Fibroblast of lung (primary cell): ENCODE results near the gene GALNT18. TPM values are rescaled to one million over a fixed set of nuclear protein-coding genes. Genes with fewer than 3 reads are reported as not detected.
A peak's percentile ranks its signal among the peaks of the same experiment; 100 is the strongest.

Experiments
- DNase-seq, 2 donors: peaks; one replicate each; pipeline versions ENCODE4 v3.0.0 to v3.0.0-alpha.2; 2010; ENCODE audit warnings: low read depth in 2 of 2
- H2AFZ ChIP-seq: 2 replicates; pipeline ENCODE4 v1.5.1; 2012; ENCODE audit warnings: low read length, control low read depth, inconsistent platforms
- H3K27ac ChIP-seq: 2 replicates; pipeline ENCODE4 v1.5.1; 2011; ENCODE audit warnings: low read length, control low read depth; ENCODE audit not compliant: insufficient read depth
- H3K27me3 ChIP-seq: 2 replicates; pipeline ENCODE4 v1.5.1; 2011; ENCODE audit warnings: mild to moderate bottlenecking, low read length; ENCODE audit not compliant: control insufficient read depth, insufficient read depth
- H3K36me3 ChIP-seq: 2 replicates; pipeline ENCODE4 v1.5.1; 2011; ENCODE audit warnings: low read length; ENCODE audit not compliant: control insufficient read depth, insufficient read depth
- H3K4me1 ChIP-seq: 2 replicates; pipeline ENCODE4 v1.5.1; 2011; ENCODE audit warnings: low read length; ENCODE audit not compliant: control insufficient read depth, insufficient read depth; ENCODE audit errors: extremely low read depth
- H3K4me2 ChIP-seq: 2 replicates; pipeline ENCODE4 v1.5.1; 2011; ENCODE audit warnings: low read length, control low read depth; ENCODE audit not compliant: insufficient read depth; ENCODE audit errors: extremely low read depth
- H3K4me3 ChIP-seq, 4 experiments: fragments of 200-600 bp in 1 of 4; sonication (generic) in 1 of 4; replicated peaks in 1 of 4; 2 replicates each; pipeline ENCODE4 v1.5.1; 2011 to 2016; ENCODE audit warnings: low read length in 4 of 4, low read depth in 3 of 4, mild to moderate bottlenecking in 3 of 4, control low read depth in 2 of 4, inconsistent platforms in 1 of 4, mixed read lengths in 1 of 4; ENCODE audit not compliant: insufficient read depth in 1 of 4; ENCODE audit errors: control extremely low read depth in 1 of 4
- H3K79me2 ChIP-seq: 2 replicates; pipeline ENCODE4 v1.5.1; 2012; ENCODE audit warnings: mild to moderate bottlenecking, low read length, inconsistent platforms; ENCODE audit not compliant: control insufficient read depth, insufficient read depth
- H3K9ac ChIP-seq: 2 replicates; pipeline ENCODE4 v1.5.1; 2011; ENCODE audit warnings: mild to moderate bottlenecking, low read length, control low read depth; ENCODE audit not compliant: insufficient read depth
- H3K9me3 ChIP-seq: 2 replicates; pipeline ENCODE4 v1.5.1; 2012; ENCODE audit warnings: low read depth, low read length; ENCODE audit not compliant: control insufficient read depth, insufficient read depth
- H4K20me1 ChIP-seq: 2 replicates; pipeline ENCODE4 v1.5.1; 2011; ENCODE audit warnings: low read length; ENCODE audit not compliant: control insufficient read depth, insufficient read depth; ENCODE audit errors: extremely low read depth
- CTCF ChIP-seq, 2 donors: IDR thresholded peaks in 1 of 2; conservative IDR thresholded peaks in 1 of 2; 1 replicate in 1 of 2; 2 replicates in 1 of 2; pipeline ENCODE4 v1.5.1; 2011 to 2012; ENCODE audit warnings: low read length in 2 of 2, control low read depth in 1 of 2, inconsistent platforms in 1 of 2, low read depth in 1 of 2, mild to moderate bottlenecking in 1 of 2
- EZH2 ChIP-seq: IDR thresholded peaks from 2 replicates; pipeline ENCODE4 v1.5.1; 2012; ENCODE audit warnings: low read length, control low read depth, mild to moderate bottlenecking; ENCODE audit errors: missing control alignments
- polyA plus RNA-seq, 2 donors: library from polyadenylated mRNA; depleted of rRNA in 1 of 2; stranded (reverse) in 1 of 2; unstranded in 1 of 2; fragments of >200 nt; gene quantifications; 2 replicates each; pipeline ENCODE4 v1.2.1, GENCODE V29; 2011 to 2012; ENCODE audit warnings: missing spikeins in 1 of 2
- total RNA-seq: library from RNA; depleted of rRNA; stranded (reverse); fragments of >200 nt; gene quantifications from 2 replicates; pipeline ENCODE4 v1.2.1, GENCODE V29; 2014

The GALNT18 gene
- total and polyA plus RNA-seq, 2 donors (not counting 1 experiment from before 2014, with no cell fraction given) = 0.50 to 19.3 TPM

GRCh38 chr11:11533057-11533456 is 88.7 kb downstream of the GALNT18 start:
- Histone ChIP-seq H3K27me3 (no peaks in the 10 kb centered on the region), H2AFZ (no peak overlapping the region), H3K36me3 (no peaks in the 10 kb centered on the region), H3K27ac (no peak overlapping the region), H3K9me3 (no peaks in the 10 kb centered on the region), H4K20me1 (no peaks in the 10 kb centered on the region), H3K9ac (no peak overlapping the region), H3K79me2 (no peaks in the 10 kb centered on the region), H3K4me2 (no peak overlapping the region), H3K4me3 (no peak overlapping the region), H3K4me1 (no peaks in the 10 kb centered on the region)
- TF ChIP-seq CTCF (conservative IDR thresholded peaks at IDR 0.05 in 1 of 2, IDR thresholded peaks at IDR 0.05 in 1 of 2; ENCODE audit: low read depth in 1 of 2, low read length in 2 of 2) = no peak
- no peak for TF ChIP-seq EZH2
- DNase-seq = no peak

GRCh38 chr11:11532574-11532973 is 89.2 kb downstream of the GALNT18 start:
- peak in 1 of 2 donors; percentile 32 for DNase-seq
- Histone ChIP-seq H2AFZ (no peak overlapping the region), H3K9ac (no peak overlapping the region), H3K4me3 (no peak overlapping the region), H4K20me1 (no peaks in the 10 kb centered on the region), H3K27ac (no peak overlapping the region), H3K4me2 (no peak overlapping the region), H3K9me3 (no peaks in the 10 kb centered on the region), H3K79me2 (no peaks in the 10 kb centered on the region), H3K4me1 (no peaks in the 10 kb centered on the region), H3K27me3 (no peaks in the 10 kb centered on the region), H3K36me3 (no peaks in the 10 kb centered on the region)
- TF ChIP-seq EZH2 (no peak), CTCF (conservative IDR thresholded peaks at IDR 0.05 in 1 of 2, IDR thresholded peaks at IDR 0.05 in 1 of 2; ENCODE audit: low read depth in 1 of 2, low read length in 2 of 2) (no peak)

GRCh38 chr11:11531131-11531908 is 90.5 kb downstream of the GALNT18 start:
- Histone ChIP-seq H3K36me3 (no peaks in the 10 kb centered on the region), H3K27ac (no peak overlapping the region), H3K4me2 (no peak overlapping the region), H3K4me3 (no peak overlapping the region), H3K27me3 (no peaks in the 10 kb centered on the region), H3K9me3 (no peaks in the 10 kb centered on the region), H2AFZ (no peak overlapping the region), H4K20me1 (no peaks in the 10 kb centered on the region), H3K9ac (no peak overlapping the region), H3K4me1 (no peaks in the 10 kb centered on the region), H3K79me2 (no peaks in the 10 kb centered on the region)
- DNase-seq = no peak
- TF ChIP-seq CTCF (conservative IDR thresholded peaks at IDR 0.05 in 1 of 2, IDR thresholded peaks at IDR 0.05 in 1 of 2; ENCODE audit: low read depth in 1 of 2, low read length in 2 of 2) (no peak), EZH2 (no peak)
